DND-41 (cell line): ENCODE measurements around the gene RAB8B.

Experiments
- CTCF ChIP-seq: IDR thresholded peaks from 2 replicates; pipeline ENCODE4 v1.5.1; 2012; ENCODE audit warnings: borderline replicate concordance, low read length, moderate library complexity, mild to moderate bottlenecking; ENCODE audit not compliant: poor library complexity, severe bottlenecking; ENCODE audit errors: extremely low read depth
- EZH2 ChIP-seq: IDR thresholded peaks from 3 replicates; pipeline ENCODE4 v1.6.1; 2012; ENCODE audit warnings: borderline replicate concordance, low read depth, mild to moderate bottlenecking, moderate library complexity, low read length, inconsistent platforms; ENCODE audit not compliant: severe bottlenecking

GRCh38 chr15:63260791-63261190, 71.4 kb downstream of the RAB8B start:
- TF ChIP-seq CTCF, result no peak
- no peak for TF ChIP-seq EZH2
